Liver (tissue), 3 donors: Measurements from ENCODE around the gene CFL1.

Experiments
- EGR1 ChIP-seq, 2 donors: IDR thresholded peaks; 2 replicates each; pipeline ENCODE4 v1.6.1; 2016 to 2018; ENCODE audit warnings: antibody characterized with exemption in 2 of 2, low read depth in 2 of 2
- JUND ChIP-seq, 2 donors: IDR thresholded peaks; 2 replicates each; pipeline ENCODE4 v1.6.1; 2016; ENCODE audit warnings: antibody characterized with exemption in 2 of 2
- TF ChIP-seq, protein P1 (sequence below): fragments of 150-350 bp; IDR thresholded peaks from 2 replicates; pipeline ENCODE4 v1.5.1; 2017; ENCODE audit warnings: improper control_type of control experiment, low read depth, low read length; ENCODE audit not compliant: missing input control
- TF ChIP-seq, protein P2 (sequence below): IDR thresholded peaks from 2 replicates; pipeline ENCODE4 v1.6.1; 2016; ENCODE audit warnings: antibody characterized with exemption
- donor health status: healthy.
- donor health status: healthy.

DNA sequence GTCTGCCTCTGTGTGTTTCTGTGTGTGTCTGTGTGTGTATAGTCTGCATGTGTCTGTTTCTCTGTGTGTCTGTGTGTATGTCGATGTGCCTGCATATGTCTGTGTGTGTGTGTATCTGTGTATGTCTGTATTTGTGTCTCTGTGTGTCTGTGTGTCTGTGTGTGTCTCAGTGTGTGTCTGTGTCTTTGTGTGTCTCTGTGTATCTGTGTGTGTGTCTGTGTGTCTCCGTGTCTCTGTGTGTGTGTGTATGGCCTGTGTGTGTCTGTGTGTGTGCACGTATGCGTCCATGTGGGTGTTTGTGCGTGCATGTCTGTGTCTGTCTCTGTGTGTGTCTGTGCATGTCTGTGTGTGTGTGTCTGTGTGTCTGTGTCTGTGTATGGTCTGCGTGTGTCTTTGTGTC is 23.8 kb downstream of the CFL1 start:
- TF ChIP-seq, protein P1, sequence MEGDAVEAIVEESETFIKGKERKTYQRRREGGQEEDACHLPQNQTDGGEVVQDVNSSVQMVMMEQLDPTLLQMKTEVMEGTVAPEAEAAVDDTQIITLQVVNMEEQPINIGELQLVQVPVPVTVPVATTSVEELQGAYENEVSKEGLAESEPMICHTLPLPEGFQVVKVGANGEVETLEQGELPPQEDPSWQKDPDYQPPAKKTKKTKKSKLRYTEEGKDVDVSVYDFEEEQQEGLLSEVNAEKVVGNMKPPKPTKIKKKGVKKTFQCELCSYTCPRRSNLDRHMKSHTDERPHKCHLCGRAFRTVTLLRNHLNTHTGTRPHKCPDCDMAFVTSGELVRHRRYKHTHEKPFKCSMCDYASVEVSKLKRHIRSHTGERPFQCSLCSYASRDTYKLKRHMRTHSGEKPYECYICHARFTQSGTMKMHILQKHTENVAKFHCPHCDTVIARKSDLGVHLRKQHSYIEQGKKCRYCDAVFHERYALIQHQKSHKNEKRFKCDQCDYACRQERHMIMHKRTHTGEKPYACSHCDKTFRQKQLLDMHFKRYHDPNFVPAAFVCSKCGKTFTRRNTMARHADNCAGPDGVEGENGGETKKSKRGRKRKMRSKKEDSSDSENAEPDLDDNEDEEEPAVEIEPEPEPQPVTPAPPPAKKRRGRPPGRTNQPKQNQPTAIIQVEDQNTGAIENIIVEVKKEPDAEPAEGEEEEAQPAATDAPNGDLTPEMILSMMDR, result no peak
- TF ChIP-seq EGR1 (IDR thresholded peaks at IDR 0.05; ENCODE audit: low read depth in 2 of 2) (no peak), JUND (IDR thresholded peaks at IDR 0.05) (no peak)
- TF ChIP-seq, protein P2, sequence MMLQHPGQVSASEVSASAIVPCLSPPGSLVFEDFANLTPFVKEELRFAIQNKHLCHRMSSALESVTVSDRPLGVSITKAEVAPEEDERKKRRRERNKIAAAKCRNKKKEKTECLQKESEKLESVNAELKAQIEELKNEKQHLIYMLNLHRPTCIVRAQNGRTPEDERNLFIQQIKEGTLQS, result no peak
